CD4-positive, alpha-beta T cell treated with Interleukin-17A for 1 hour (primary cell): ENCODE measurements around the gene MVK.
A peak's percentile ranks its signal among the peaks of the same experiment; 100 is the strongest.
"Not testable (repeated sequence)": the region's sequence is repeated elsewhere in the genome, so short reads cannot be mapped to it uniquely, and the experiment has no call there.

Source experiments
- DNase-seq: peaks from one replicate; pipeline ENCODE4 v3.0.0-alpha.2; 2020

The MVK gene

GRCh38 chr12:109592195-109592904 is 18.8 kb downstream of the MVK start:
- DNase-seq: no peak

- no peak for DNase-seq
Observed at GRCh38 chr12:109592905-109593272, 19.3 kb downstream of the MVK start.

- no peak for DNase-seq
Observed at GRCh38 chr12:109594556-109595317, 21.1 kb downstream of the MVK start.

GRCh38 chr12:109595321-109595902 is 21.8 kb downstream of the MVK start:
- peak; percentile 20 for DNase-seq

- no peak for DNase-seq
Observed at GRCh38 chr12:109596418-109597244, 23.0 kb downstream of the MVK start.

GRCh38 chr12:109597414-109597794 is 23.8 kb downstream of the MVK start:
- DNase-seq: no peak

GRCh38 chr12:109597795-109598427 is 24.3 kb downstream of the MVK start:
- peak; percentile 55 for DNase-seq

GRCh38 chr12:109598428-109598854 is 24.8 kb downstream of the MVK start:
- DNase-seq: no peak

GRCh38 chr12:109599087-109599486 is 25.5 kb downstream of the MVK start:
- DNase-seq: no peak

GRCh38 chr12:109600481-109600880 is 26.9 kb downstream of the MVK start:
- no peak for DNase-seq

GRCh38 chr12:109600995-109601394 is 27.4 kb downstream of the MVK start:
- DNase-seq: no peak

- DNase-seq: no peak
Observed at GRCh38 chr12:109601557-109601956, 28.0 kb downstream of the MVK start.

- DNase-seq: not testable (repeated sequence)
Observed at GRCh38 chr12:109602132-109602531, 28.5 kb downstream of the MVK start.

- DNase-seq: no peak
Observed at GRCh38 chr12:109604132-109604585, 30.6 kb downstream of the MVK start.

- DNase-seq: no peak
Observed at GRCh38 chr12:109605016-109605415, 31.4 kb downstream of the MVK start.

- no peak for DNase-seq
Observed at GRCh38 chr12:109605599-109606228, 32.1 kb downstream of the MVK start.

GRCh38 chr12:109606320-109607028 is 32.9 kb downstream of the MVK start:
- no peak for DNase-seq

- DNase-seq: no peak
Observed at GRCh38 chr12:109607618-109608017, 34.0 kb downstream of the MVK start.

- no peak for DNase-seq
Observed at GRCh38 chr12:109608270-109608669, 34.7 kb downstream of the MVK start.

GRCh38 chr12:109608793-109609192 is 35.2 kb downstream of the MVK start:
- no peak for DNase-seq

GRCh38 chr12:109609342-109609741 is 35.7 kb downstream of the MVK start:
- DNase-seq: no peak
